ENCODE data around the gene SENP8. TPM values are rescaled to one million over a fixed set of nuclear protein-coding genes. Genes with fewer than 3 reads are reported as not detected.
A peak's percentile ranks its signal among the peaks of the same experiment; 100 is the strongest.

Gene SENP8
- total and polyA plus RNA-seq, 8 donors: 0.49 to 2.2 (median 1.3) TPM

- no peak for TF ChIP-seq CTCF (IDR thresholded peaks at IDR 0.05)
Measured at GRCh38 chr15:72153269-72154000, 35.2 kb downstream of the SENP8 start.

GRCh38 chr15:72154316-72154715, 36.1 kb downstream of the SENP8 start:
- Histone ChIP-seq H3K4me1 (peaks cover 0 to 19% (median 10%) of the 10 kb centered on the region in 3 donors), H3K27me3 (no peaks in the 10 kb centered on the region), H3K27ac (peak overlapping the region in 2 of 4 donors; percentile 90 to 92), H3K9me3 (no peaks in the 10 kb centered on the region), H3K4me3 (no peak overlapping the region), H3K36me3 (no peaks in the 10 kb centered on the region)
- no peak for ATAC-seq
- no peak for TF ChIP-seq CTCF (IDR thresholded peaks at IDR 0.05)
- no peak for DNase-seq
- 95% methylated on average over 7 of the region's 7 CpGs for WGBS, 2 donors
- intact Hi-C loops (cut with DNase I): loop anchor here in 1 of 3 donors (10.0 kb wide), 1 partner anchor 410 kb away; no protein-coding TSS in a partner anchor
- FAIRE-seq: no peak

More at GRCh38 chr15:72153269-72154000, 35.2 kb downstream of the SENP8 start:
- peaks cover 0 to 19% (median 10%) of the 10 kb centered on the region in 3 donors for H3K4me1 ChIP-seq
- intact Hi-C loops (cut with DNase I): loop anchor here in 1 of 3 donors (10.0 kb wide), 1 partner anchor 409 kb away; no protein-coding TSS in a partner anchor
- peak overlapping the region in 1 of 4 donors; percentile 28 for H3K27ac ChIP-seq
- WGBS, 2 donors: 68 to 69% methylated on average over 4 to 5 of the region's 5 CpGs
- H3K4me3 ChIP-seq: no peak overlapping the region
- no peaks in the 10 kb centered on the region for H3K36me3 ChIP-seq
- ATAC-seq (no peak), DNase-seq (no peak), FAIRE-seq (no peak)
- H3K9me3 ChIP-seq: no peaks in the 10 kb centered on the region
- no peaks in the 10 kb centered on the region for H3K27me3 ChIP-seq

- no peak for TF ChIP-seq CTCF (IDR thresholded peaks at IDR 0.05)
- peak; percentile 85 to 92 (median 86) for ATAC-seq
- H3K4me3 ChIP-seq: peak overlapping the region; percentile 16 to 49 (median 38)
- no peaks in the 10 kb centered on the region for H3K36me3 ChIP-seq
- H3K4me1 ChIP-seq: peaks cover 0 to 19% (median 10%) of the 10 kb centered on the region in 3 donors
- WGBS, 2 donors: 5 to 7% methylated on average over 14 of the region's 14 CpGs
- no peak for FAIRE-seq
- no peaks in the 10 kb centered on the region for H3K9me3 ChIP-seq
- H3K27me3 ChIP-seq: no peaks in the 10 kb centered on the region
- intact Hi-C loops (cut with DNase I): loop anchor here in 1 of 3 donors (10.0 kb wide), 1 partner anchor 410 kb away; no protein-coding TSS in a partner anchor
- H3K27ac ChIP-seq: peak overlapping the region; percentile 61 to 92 (median 84)
- DNase-seq: peak; percentile 92 to 97 (median 94)
Measured at GRCh38 chr15:72155003-72155621, 36.9 kb downstream of the SENP8 start.

- intact Hi-C loops (cut with DNase I): loop anchor here in 1 of 3 donors (10.0 kb wide), 1 partner anchor 411 kb away; no protein-coding TSS in a partner anchor
- Histone ChIP-seq H3K4me1 (peaks cover 0 to 19% (median 10%) of the 10 kb centered on the region in 3 donors), H3K4me3 (peak overlapping the region; percentile 16 to 49 (median 38)), H3K9me3 (no peaks in the 10 kb centered on the region), H3K36me3 (no peaks in the 10 kb centered on the region), H3K27ac (peak overlapping the region; percentile 61 to 92 (median 84)), H3K27me3 (no peaks in the 10 kb centered on the region)
- peak in 5 of 6 donors; percentile 79 to 92 (median 86) for DNase-seq
- FAIRE-seq: no peak
- ATAC-seq: peak; percentile 88 to 95 (median 90)
- peak; percentile 59 to 69 (median 66) for TF ChIP-seq CTCF (IDR thresholded peaks at IDR 0.05)
- 1 to 2% methylated on average over 19 of the region's 19 CpGs for WGBS, 2 donors
Measured at GRCh38 chr15:72155635-72156616, 37.7 kb downstream of the SENP8 start.
